GM19438 (cell line): ENCODE data around the gene IL37.
A peak's percentile ranks its signal among the peaks of the same experiment; 100 is the strongest.

Experiments used
- ATAC-seq: cut with Tn5 transposase; IDR thresholded peaks from one replicate; pipeline ENCODE4 v1.9.1; 2021; ENCODE audit warnings: low read depth; ENCODE audit not compliant: unreplicated experiment

Gene IL37, protein sequence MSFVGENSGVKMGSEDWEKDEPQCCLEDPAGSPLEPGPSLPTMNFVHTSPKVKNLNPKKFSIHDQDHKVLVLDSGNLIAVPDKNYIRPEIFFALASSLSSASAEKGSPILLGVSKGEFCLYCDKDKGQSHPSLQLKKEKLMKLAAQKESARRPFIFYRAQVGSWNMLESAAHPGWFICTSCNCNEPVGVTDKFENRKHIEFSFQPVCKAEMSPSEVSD

DNA sequence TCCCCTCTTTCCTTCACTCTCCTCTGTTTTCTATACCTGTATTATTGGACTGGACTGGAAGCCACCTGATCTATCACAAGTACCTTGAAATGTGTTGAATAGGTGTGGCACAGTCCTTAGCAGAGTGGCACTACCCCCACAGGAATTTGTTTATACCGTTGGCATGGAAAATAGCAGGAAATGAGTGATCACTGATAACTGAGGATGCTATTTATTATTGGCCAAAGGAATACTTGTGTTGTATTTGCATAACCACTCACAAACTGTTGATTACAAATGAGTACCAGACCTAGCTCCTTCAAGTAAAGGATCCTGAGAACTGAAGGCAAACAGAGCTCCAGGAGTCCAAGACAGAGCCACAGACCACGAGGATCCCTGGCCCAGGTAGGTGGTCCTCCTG, at the start of gene IL37:
TSS of gene IL37 (plus strand) at position 301 of the 400 bp plus-strand sequence. CDS start 1,848 bp downstream, outside the sequence.
- no peak for ATAC-seq

DNA sequence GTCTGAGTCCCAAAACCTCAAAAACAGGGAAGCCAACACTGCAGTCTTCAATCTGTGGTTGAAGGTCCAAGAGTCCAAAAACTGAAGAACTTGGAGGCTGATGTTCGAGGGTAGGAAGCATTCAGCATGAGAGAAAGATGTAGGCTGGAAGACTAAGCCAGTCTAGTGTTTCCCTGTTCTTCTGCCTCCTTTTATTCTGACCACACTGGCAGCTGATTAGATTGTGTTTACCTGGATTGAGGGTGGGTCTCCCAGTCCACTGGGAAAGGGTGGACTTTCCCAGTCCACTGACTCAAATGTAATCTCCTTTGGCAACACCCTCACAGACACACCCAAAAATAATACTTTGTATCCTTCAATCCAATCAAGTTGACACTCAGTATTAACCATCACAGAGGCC, 46.9 kb upstream of the IL37 start:
- ATAC-seq = no peak

DNA sequence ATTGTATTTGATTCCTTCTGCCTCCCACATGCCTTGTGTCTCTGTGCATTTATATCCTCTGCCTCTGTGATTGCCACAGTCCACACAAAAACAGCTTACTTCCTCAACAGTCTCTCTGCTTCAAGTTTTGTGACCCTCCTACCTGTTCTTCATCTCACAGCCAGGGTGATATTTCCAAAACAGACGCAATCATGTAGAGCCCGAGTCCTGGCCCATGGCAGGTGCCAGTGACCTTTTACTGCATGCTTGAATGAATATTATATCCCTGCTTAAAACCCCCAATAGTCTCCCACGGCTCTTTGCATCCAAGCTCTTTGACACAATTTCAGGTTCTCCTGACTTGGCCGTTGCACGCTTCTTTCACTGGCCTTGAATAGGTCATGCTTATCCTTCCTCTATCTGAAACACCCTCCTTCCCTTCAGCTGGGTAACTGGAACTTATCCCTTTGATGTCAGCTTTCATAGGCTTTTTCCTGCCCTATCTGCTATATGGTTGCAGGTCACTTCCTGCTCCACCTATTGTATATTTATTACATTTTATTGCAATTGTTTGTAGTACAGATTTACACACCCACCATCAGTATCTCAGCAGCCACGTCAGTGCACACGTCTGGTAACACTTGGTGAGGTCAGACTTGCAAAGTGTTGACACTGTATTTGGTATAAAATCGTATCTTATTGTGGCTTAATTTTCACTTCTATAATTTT, 44.7 kb upstream of the IL37 start:
- no peak for ATAC-seq

DNA sequence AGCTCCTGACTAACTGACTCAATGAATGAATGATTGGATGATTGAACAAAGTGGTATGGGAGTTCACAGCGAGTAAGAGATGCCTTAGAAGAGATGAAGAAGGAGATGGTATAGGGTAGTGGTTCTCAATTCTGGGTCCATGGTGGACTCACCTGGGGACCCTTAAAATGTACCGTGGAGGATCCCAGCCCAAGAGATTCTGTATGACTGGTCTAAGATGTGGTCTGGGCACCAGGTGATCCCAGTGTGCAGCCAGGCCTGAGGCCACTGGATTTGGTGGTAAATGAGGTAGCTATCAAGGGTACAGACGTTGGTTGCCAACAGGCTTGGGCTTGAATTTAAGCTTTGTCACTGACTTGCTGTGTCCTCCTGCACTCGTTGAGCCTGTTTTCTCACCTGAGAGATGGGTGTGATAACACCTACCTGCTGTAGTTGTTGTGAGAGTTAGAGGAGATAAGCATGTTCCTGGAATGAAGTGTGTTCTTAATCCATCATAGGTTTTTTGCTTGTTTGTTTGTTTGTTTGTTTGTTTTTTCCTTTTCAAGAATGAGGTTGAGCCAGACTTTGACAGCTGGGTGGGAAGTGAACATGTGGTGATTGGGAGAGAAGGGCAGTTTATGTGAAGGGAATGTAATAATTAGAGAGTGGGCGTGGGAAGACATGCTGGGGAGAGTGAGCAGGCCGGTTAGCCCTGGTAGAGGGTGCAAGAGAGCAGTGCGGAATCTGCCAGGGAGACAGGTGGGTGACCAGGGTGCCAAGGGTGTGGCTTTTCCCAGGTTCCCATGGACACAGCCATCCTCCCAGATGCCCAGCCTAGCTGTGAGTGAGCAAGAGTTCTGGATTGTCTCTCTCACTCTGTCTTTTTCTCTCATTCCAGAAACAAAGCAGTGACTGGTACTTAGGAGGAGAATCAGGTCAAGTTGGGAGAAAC, 43.0 kb upstream of the IL37 start:
- no peak for ATAC-seq

DNA sequence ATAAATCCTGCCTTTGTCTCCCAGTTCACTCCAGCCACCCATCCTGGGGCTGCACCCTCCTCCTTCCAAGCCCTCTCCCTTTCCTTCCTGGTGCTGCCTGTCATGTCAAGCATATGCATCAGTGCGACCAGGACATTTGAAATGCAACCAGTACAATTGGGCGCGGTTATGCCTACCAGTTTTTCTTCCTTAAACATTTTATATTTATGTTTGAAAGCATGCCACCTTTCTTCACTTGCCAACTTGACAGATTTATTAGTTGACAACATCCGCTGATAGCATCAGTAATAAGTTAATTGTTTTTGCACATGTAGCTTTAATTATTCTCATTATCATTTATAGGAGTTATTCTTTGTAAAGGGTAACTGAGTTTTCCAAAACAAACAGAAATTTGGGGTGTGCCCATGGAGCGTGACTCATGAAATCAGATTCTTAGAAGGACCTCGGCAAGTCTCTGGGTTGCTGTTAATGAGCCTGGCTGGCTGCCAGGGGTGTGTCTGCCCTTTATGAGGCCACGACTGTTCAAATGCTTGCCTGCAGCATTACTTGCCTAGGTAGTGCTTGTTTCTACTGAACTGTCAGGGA, 41.6 kb upstream of the IL37 start:
- ATAC-seq = no peak

DNA sequence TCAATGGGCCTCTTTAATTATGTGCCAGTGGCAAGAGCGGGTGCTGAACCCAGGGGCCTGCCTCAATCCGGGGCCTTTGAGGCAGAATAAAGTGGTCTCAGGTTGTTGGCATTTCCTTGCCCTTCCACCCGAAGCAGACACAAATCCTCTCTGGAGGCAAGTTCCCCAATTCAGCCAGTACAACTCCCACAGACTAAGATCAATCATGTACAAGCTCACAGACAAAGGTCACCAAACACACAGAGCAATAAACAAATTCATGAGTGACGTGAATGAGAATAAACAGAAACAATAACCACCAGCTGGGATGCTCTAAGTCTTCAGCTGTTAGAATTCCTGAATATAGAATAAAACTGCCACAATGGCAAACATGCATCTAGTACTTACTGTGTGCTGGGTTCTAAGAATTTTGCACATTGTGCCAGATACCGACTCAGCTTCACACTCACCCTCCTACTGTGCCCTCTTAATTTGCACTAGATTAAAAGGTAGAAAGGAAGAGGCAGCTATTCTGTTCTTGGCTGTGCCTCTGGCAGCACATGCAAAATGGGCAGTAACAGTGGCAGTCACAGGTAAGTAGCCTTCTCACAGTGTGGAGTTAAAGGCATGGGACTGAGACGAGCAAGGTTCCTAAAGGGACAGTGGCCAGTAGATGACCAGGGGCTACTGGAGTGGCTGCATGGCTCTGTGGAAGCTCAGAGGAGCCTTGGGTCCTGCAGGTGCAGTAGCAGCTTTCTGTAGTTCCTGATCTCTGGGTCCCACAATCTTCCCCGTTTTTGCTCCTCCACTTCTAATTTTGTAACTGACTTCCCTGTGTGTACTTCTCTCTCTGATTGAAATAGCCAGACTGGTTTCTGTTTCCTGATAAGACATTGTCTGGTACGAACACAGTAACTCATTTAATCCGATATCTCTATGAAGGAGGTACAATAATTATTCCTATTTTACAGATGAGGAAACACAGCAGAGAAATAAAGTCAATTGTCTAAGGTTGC, 39.8 kb upstream of the IL37 start:
- no peak for ATAC-seq

DNA sequence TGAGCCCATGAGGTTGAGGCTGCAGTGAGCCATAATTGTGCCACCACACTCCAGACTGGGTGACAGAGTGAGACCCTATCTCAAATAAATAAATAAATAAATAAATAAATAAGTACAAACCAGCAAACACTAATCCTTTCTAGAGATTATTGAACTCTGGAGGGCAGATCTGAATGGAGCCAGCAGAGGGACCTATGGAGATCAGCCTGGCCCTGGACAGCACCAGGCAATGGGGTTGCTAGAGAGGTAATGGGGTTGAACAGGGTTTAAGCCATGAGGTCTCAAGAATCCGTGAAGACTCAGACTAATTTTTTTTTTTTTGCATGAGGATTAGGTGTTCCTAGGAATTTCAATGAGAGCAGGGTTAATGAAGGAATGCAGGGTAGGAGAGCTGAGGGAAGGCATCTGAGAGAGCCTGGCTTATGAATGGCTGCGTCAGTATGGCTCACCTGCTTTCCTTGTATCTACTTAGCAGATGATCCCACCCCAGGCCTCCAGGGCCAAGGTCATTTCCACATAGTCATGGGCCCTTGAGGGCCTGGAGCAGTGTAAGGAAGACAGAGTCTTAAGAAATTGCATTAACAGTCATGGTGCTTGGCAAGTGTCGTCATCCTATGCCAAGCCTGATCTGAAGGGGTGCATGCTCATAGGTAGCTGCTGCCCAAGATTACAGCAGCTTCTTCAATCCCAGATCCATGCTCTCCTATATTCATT, 34.6 kb upstream of the IL37 start:
- no peak for ATAC-seq

DNA sequence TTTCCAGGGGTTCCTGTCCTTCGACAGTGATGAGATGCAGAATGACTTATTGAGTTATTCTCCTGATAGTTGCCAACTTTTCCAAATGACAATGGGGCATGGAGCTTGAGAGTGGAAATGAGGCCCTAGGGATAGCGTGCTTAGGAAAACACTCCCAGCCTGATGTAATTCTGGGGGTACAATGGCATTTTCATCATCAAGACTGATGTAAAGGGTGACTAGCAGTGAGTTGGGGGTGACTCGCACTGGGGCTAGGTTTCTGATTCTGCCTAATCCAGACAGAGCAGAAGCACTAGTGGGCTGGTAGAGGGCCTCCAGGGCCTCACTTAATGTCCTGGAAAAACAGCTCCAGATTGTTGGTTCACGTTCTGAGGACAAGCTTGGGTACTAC, 34.0 kb upstream of the IL37 start:
- no peak for ATAC-seq

DNA sequence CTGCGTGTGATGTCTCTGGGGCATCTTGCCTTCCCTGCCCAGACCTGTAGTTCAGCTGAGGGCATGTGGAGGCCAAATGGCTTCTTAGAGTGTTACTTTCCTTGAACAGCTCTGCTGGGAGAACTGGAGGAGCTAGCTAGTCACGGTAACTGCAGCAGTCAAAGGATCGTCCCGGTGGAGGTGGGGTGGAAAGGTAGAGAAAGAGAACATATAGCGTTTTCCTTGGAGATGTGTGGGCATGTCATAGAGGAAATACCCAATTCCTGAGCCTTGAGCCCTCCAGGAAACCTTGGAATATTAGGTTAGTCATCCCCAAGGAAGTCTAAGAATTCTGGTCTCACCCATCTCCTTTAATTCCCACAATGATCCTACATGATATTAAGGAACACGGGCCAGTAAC, 33.5 kb upstream of the IL37 start:
- no peak for ATAC-seq

DNA sequence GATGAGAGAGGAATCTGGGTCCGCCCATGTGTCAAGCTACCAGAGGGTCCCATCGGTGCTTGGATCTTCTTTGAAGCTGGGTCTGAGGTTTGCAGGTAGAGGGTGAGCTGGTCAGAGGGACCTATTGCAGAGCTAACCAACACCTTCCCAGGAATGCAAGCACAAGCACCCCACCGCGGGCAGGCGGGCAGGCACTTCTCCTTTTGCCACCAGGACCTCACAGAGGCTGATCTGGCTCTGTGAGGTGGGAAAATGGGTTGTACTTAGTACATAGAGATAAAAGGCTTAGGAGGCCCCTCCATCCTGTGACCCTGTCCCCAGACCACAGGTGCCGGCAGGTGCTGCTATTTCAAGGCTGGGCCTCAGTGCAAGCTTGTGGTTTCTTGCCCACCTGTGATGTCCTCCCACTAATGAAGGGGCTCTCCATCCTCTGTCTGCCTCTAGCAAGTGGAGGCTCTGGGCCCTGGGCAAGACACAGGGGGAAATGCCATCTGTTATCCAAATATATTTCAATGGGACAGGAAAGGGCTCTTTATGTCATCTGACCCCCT, 31.4 kb upstream of the IL37 start:
- no peak for ATAC-seq

DNA sequence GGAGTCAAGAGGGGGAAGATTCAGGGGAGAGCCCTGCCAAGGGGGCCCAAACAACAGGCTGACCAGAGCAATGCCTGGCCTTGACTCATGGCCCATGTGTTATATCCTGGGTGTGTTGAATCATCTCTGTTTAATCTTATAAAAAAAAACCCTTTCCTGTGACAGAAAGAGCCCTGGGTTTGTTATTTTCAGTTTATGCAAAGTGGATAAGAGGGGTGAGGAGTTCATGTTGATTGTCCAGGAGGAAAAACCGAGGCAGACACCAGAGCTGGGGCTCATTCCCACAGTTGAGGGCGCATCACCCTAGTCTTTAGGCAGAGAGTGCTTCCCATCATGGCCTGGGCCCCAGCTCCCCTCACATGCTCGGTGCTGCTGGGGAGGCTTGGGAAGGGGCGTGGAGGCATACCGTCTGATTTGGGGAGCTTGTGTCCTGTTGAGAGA, 30.9 kb upstream of the IL37 start:
- no peak for ATAC-seq

DNA sequence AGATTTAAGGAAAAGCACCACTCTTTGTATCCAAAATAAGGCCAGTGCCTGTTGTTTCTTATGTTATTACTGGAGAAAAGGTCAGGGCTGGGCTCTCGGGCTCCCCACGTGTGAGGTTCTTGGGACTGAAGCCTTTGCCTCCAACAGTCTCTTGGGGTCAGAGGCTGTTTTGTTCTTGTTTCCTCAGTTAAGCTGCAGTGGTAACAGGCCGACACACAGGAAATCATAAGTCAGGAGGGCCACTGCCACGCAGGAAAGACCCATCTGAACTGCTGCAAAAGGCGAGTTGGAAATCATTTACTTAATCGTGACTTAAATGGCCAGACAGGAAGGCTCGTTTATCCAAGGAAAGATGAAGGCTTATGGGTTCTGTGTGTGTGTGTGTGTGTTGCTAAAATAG, 30.3 kb upstream of the IL37 start:
- no peak for ATAC-seq

DNA sequence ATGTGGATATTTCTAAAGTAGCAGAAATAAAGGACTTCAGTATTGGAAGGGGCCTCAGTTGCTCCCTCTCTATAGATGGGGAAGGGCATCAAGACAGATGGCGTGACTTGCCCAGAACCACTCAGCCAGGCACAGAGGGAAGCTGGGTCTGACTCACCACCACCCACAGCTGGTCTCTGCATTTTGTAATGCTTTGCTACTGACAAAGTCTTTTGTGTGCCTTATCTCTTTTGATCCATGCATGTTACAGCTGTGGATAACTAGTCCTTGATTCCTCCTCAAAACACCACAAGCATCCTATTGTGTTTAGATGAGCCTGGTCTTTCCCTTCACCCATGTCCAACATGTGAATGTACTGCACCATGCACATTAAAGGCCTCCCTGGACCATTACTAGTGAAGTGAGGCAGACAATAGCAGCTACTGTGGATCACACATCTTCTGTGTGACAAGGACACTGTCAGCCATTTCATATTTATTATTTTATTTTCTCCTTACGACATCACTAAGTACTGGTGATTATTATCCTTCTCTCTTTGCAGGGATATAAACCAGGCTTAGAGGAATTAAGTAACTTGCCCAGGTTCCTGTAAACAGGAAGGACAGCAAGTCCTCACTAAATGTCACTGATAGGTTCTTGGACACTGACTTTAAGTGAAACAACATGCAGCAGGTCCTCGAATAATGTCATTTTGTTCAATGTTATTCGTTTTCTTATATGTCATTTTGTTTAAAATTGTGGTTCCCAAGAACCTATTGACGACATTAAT, 29.6 kb upstream of the IL37 start:
- ATAC-seq = peak; percentile 57

DNA sequence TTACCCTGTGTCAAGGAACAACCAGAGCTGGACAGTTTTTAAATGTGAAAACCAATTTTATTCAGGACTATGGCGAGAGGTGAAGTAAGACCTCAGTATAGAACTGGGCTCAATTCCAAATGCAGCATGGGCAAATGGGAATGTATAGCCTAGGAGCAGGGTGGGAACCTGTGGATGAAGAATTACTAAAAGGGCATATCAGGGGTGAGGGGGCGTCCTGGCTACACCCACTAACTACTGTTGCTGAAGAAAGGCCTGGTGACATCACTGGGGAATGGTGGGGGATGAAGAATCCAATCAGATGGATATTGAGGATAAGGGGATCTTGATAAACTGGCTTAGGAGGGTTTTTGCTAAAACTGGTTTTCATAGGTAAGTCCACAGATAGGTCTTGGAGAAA, 27.3 kb upstream of the IL37 start:
- no peak for ATAC-seq

DNA sequence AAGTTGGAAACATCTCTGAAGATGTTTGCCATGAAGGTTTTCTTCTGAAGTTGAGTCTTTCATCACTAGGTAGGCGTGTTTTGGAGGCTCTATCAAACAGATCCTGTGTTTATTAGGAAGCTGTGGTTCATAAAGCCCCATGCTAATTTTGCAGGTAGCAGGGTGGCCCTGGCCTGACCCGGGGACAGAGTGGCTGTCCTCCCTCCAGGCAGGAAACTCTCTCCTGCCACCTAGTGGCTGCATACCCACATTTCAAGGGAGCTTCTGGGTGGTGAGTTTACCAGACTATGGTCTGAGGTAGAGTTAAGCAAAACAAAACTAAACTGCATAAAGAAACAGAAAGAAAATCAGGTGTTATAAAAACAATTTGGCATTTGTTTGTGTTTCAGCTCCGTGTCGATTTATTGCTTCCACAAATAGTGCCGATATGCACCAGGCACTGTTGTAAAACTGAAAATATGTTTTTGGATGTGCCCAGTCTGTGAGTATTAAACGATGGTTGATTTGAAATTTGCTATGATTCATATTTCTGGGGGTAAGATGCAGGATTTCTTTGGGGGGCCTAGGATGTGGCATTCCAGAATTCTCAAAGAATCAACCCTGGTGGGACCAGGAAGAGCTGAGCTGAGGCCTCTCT, 26.0 kb upstream of the IL37 start:
- no peak for ATAC-seq

DNA sequence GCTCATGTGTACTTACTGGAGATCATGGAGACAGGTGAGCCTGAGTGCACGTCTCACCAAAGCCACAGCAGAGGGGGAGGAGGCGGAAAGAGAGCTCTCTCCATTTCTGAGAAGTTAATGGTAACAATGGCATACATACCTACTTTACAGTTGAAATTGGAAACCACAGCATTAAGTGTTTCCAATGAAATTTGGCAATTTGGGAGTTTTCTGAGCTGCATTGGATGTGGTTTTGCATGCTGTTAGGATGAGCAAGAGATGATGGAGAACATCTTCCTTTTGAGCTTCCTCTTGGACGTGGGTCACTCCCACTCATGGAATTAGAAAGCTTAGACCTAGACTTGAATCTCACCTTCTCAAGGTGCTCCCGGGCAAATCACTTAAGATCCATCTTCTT, 25.5 kb upstream of the IL37 start:
- ATAC-seq = no peak

DNA sequence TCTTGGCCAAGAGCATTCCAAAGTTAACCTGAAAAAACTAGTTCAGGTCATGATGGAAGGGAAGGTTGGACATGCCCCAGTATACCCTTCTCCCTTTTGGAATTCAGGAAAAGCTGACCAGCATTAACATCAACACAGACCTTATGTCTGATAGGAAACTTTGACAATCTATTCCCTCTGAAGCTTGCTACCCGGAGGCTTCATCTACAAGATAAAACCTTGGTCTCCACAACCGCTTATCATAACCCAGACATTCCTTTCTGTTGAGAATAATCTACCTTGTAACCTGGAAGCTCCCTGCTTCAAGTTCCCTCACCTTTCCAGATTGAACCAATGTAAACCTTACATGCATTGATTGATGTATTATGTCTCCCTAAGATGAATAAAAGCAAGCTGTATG, 24.7 kb upstream of the IL37 start:
- no peak for ATAC-seq
